OCI-LY1 (cell line): Measurements from ENCODE around the gene OLAH.

Source experiments
- H2AFZ ChIP-seq: fragments of 200-600 bp; sonication (generic), shearing (Covaris generic); 2 replicates; pipeline ENCODE4 v1.6.0; 2014; ENCODE audit warnings: antibody characterized with exemption, mild to moderate bottlenecking, low read length
- H3F3A ChIP-seq: fragments of 200-600 bp; sonication (generic), shearing (Covaris generic); 2 replicates; pipeline ENCODE4 v1.6.0; 2014; ENCODE audit warnings: mild to moderate bottlenecking, antibody characterized with exemption, low read length, moderate library complexity; ENCODE audit not compliant: insufficient read depth
- H3K27ac ChIP-seq: fragments of 200-600 bp; sonication (generic); 2 replicates; pipeline ENCODE4 v1.5.1; 2014; ENCODE audit warnings: low read length, mixed run types, mild to moderate bottlenecking, low read depth; ENCODE audit not compliant: poor library complexity, severe bottlenecking
- H3K27me3 ChIP-seq: fragments of 200-600 bp; sonication (generic); 2 replicates; pipeline ENCODE4 v1.6.0; 2014; ENCODE audit warnings: antibody characterized with exemption, mild to moderate bottlenecking, low read length, moderate library complexity; ENCODE audit not compliant: insufficient read depth
- H3K36me3 ChIP-seq: fragments of 200-600 bp; sonication (generic); 2 replicates; pipeline ENCODE4 v1.6.1; 2014; ENCODE audit warnings: mild to moderate bottlenecking, antibody characterized with exemption, low read length, moderate library complexity, mixed read lengths; ENCODE audit not compliant: insufficient read depth
- H3K4me1 ChIP-seq: fragments of 200-600 bp; sonication (generic); 2 replicates; pipeline ENCODE4 v1.5.1; 2014; ENCODE audit warnings: mild to moderate bottlenecking, low read length, moderate library complexity; ENCODE audit not compliant: insufficient read depth, severe bottlenecking
- H3K4me2 ChIP-seq: fragments of 200-600 bp; sonication (generic), shearing (Covaris generic); 2 replicates; pipeline ENCODE4 v1.6.1; 2014; ENCODE audit warnings: low read length
- H3K4me3 ChIP-seq: fragments of 200-600 bp; sonication (generic); 2 replicates; pipeline ENCODE4 v1.5.1; 2014; ENCODE audit warnings: low read length, low read depth, mild to moderate bottlenecking, mixed read lengths; ENCODE audit not compliant: poor library complexity, severe bottlenecking
- H3K79me2 ChIP-seq: fragments of 200-600 bp; shearing (Covaris generic); 2 replicates; pipeline ENCODE4 v1.6.1; 2016; ENCODE audit warnings: mixed run types, low read length, mixed read lengths; ENCODE audit not compliant: insufficient read depth
- H3K9ac ChIP-seq: fragments of 200-600 bp; sonication (generic), shearing (Covaris generic); 2 replicates; pipeline ENCODE4 v1.6.1; 2014; ENCODE audit warnings: mild to moderate bottlenecking, low read length, mixed read lengths
- H3K9me2 ChIP-seq: fragments of 200-600 bp; sonication (generic), shearing (Covaris generic); 2 replicates; pipeline ENCODE4 v1.6.1; 2014; ENCODE audit warnings: low read depth, mild to moderate bottlenecking, low read length, mixed read lengths
- H3K9me3 ChIP-seq: fragments of 200-600 bp; shearing (Covaris generic); 2 replicates; pipeline ENCODE4 v1.6.1; 2014; ENCODE audit warnings: low read length, mixed read lengths
- H4K20me1 ChIP-seq: fragments of 200-600 bp; sonication (generic), shearing (Covaris generic); 2 replicates; pipeline ENCODE4 v1.6.0; 2016; ENCODE audit warnings: mild to moderate bottlenecking, low read length; ENCODE audit not compliant: insufficient read depth
- EZH2 ChIP-seq: fragments of 200-600 bp; sonication (generic), shearing (Covaris generic); IDR thresholded peaks from 2 replicates; pipeline ENCODE4 v1.8.0; 2017; ENCODE audit warnings: borderline replicate concordance, mixed run types, mild to moderate bottlenecking, antibody characterized with exemption, low read length, moderate library complexity, mixed read lengths
- TF ChIP-seq, protein P1 (sequence below): fragments of 200-600 bp; sonication (generic), shearing (Covaris generic); IDR thresholded peaks from 2 replicates; pipeline ENCODE4 v1.5.1; 2017; ENCODE audit warnings: mild to moderate bottlenecking, antibody characterized with exemption, low read length, moderate library complexity, mixed read lengths

Gene OLAH

DNA sequence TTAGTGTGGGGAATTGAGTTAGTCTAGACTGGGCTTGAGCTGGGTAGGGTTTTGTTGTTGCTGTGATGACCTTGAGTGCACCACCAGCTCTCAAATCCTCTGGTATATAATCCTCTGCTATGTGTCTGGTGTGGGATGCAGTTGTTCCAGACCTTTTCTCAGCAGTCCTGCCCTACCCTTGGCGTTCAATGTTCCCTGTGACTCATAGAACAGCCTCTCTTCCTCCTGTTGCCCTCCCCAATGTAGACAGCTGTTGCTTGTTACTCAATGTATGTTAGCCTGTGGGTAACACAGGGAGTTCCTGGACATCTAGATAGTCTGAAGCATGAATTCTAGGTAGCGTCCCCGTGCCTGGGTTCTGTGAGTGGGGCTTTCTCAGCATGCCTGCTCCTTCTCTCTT lies 25.1 kb downstream of the OLAH start:
- TF ChIP-seq EZH2, result no peak
- TF ChIP-seq, protein P1, sequence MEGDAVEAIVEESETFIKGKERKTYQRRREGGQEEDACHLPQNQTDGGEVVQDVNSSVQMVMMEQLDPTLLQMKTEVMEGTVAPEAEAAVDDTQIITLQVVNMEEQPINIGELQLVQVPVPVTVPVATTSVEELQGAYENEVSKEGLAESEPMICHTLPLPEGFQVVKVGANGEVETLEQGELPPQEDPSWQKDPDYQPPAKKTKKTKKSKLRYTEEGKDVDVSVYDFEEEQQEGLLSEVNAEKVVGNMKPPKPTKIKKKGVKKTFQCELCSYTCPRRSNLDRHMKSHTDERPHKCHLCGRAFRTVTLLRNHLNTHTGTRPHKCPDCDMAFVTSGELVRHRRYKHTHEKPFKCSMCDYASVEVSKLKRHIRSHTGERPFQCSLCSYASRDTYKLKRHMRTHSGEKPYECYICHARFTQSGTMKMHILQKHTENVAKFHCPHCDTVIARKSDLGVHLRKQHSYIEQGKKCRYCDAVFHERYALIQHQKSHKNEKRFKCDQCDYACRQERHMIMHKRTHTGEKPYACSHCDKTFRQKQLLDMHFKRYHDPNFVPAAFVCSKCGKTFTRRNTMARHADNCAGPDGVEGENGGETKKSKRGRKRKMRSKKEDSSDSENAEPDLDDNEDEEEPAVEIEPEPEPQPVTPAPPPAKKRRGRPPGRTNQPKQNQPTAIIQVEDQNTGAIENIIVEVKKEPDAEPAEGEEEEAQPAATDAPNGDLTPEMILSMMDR, result no peak

DNA sequence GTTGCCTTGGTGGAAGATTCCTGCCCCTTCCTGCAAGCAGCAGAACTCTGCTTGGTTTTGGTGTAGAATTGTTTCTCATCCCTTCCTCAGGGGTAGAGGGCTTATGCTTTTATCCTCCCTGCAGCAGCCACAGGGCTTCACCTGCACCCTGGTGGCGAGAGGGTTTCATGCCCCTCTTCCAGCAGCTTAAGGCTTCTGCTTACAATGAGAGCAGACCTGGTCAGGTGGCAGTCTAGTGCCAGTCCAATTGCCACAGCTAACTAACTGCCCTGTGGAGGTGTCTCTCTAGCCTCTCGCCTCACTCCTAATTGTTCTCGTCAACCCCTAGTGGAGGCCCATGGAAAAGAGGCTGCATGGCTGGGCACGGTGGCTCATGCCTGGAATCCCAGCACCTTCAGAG lies 25.5 kb downstream of the OLAH start:
- Histone ChIP-seq H3K79me2 (no peaks in the 10 kb centered on the region), H2AFZ (no peak overlapping the region), H3K36me3 (no peaks in the 10 kb centered on the region), H4K20me1 (no peaks in the 10 kb centered on the region), H3K27me3 (no peaks in the 10 kb centered on the region), H3K9me2 (no peaks in the 10 kb centered on the region), H3K9me3 (0 out of 2 replicates have a peak, but pooled peaks cover 4% of the 10 kb centered on the region), H3K9ac (no peak overlapping the region), H3K4me2 (no peak overlapping the region), H3K27ac (no peak overlapping the region), H3K4me1 (no peaks in the 10 kb centered on the region), H3K4me3 (no peak overlapping the region), H3F3A (no peaks in the 10 kb centered on the region)
- TF ChIP-seq EZH2, result no peak
- TF ChIP-seq, protein P1, result no peak

More for the DNA sequence above, 25.1 kb downstream of the OLAH start:
- Histone ChIP-seq H3K4me2 (no peak overlapping the region), H3K9me2 (no peaks in the 10 kb centered on the region), H3K9me3 (0 out of 2 replicates have a peak, but pooled peaks cover 4% of the 10 kb centered on the region), H4K20me1 (no peaks in the 10 kb centered on the region), H2AFZ (no peak overlapping the region), H3K4me1 (no peaks in the 10 kb centered on the region), H3F3A (no peaks in the 10 kb centered on the region), H3K4me3 (no peak overlapping the region), H3K79me2 (no peaks in the 10 kb centered on the region), H3K9ac (no peak overlapping the region), H3K27ac (no peak overlapping the region), H3K36me3 (no peaks in the 10 kb centered on the region), H3K27me3 (no peaks in the 10 kb centered on the region)

DNA sequence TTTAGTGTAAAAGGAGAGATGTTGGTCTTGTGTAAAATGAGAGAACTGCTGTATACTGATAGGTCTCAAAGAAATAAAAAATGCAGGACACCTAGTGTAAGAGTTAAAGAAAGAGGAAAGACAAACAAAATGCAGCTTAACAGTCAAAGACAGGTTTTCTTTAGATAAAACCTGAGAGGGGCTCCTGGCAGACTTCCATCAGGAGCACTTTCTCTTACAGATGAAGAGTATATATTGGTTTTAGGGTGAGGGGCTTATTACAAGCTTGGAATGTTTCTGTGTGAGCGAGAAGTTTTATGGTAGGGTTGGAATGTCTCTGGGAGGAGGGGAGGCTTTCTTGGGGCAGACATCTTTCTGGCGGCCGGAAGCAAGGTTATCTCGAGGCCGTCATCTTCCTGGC lies 28.6 kb downstream of the OLAH start:
- no peak overlapping the region for H3K4me2 ChIP-seq
- H3K36me3 ChIP-seq, result no peaks in the 10 kb centered on the region
- H3K79me2 ChIP-seq, result no peaks in the 10 kb centered on the region
- no peak overlapping the region for H3K27ac ChIP-seq
- no peak overlapping the region for H3K4me3 ChIP-seq
- no peaks in the 10 kb centered on the region for H3F3A ChIP-seq
- no peaks in the 10 kb centered on the region for H3K4me1 ChIP-seq
- H3K9ac ChIP-seq, result no peak overlapping the region
- H3K9me3 ChIP-seq, result no peaks in the 10 kb centered on the region
- H2AFZ ChIP-seq, result no peak overlapping the region
- H3K9me2 ChIP-seq, result no peaks in the 10 kb centered on the region
- no peaks in the 10 kb centered on the region for H3K27me3 ChIP-seq
- TF ChIP-seq EZH2, result no peak
- TF ChIP-seq, protein P1, result no peak
- H4K20me1 ChIP-seq, result no peaks in the 10 kb centered on the region
